CD14-positive monocyte (primary cell): ENCODE measurements around the gene PLBD2. TPM values are rescaled to one million over a fixed set of nuclear protein-coding genes. Genes with fewer than 3 reads are reported as not detected.
A peak's percentile ranks its signal among the peaks of the same experiment; 100 is the strongest.

ENCODE experiments used
- DNase-seq, 3 donors: peaks; one replicate each; pipeline ENCODE4 v3.0.0-alpha.2; 2011 to 2022
- H2AFZ ChIP-seq: 2 replicates; pipeline ENCODE4 v1.6.0; 2012; ENCODE audit warnings: mild to moderate bottlenecking, low read depth, low read length, inconsistent platforms; ENCODE audit not compliant: insufficient read depth, poor library complexity, severe bottlenecking
- H3K27ac ChIP-seq, 2 donors: 1 replicate in 1 of 2; 2 replicates in 1 of 2; pipeline ENCODE4 v1.5.1; 2012 to 2013; ENCODE audit warnings: low read length in 2 of 2, control low read depth in 1 of 2, inconsistent platforms in 1 of 2, low read depth in 1 of 2, mild to moderate bottlenecking in 1 of 2
- H3K27me3 ChIP-seq, 2 donors: one replicate each; pipeline versions ENCODE4 v1.6.0 to v1.6.1; 2011 to 2013; ENCODE audit warnings: low read length in 2 of 2; ENCODE audit not compliant: control insufficient read depth in 2 of 2, insufficient read depth in 2 of 2
- H3K36me3 ChIP-seq, 2 donors: replicated peaks in 1 of 2; 1 replicate in 1 of 2; 2 replicates in 1 of 2; pipeline versions ENCODE4 v1.5.1 to v1.6.1; 2012 to 2013; ENCODE audit warnings: low read length in 2 of 2, control low read depth in 1 of 2, inconsistent platforms in 1 of 2, mild to moderate bottlenecking in 1 of 2; ENCODE audit not compliant: insufficient read depth in 2 of 2, control insufficient read depth in 1 of 2
- H3K4me1 ChIP-seq, 2 donors: 1 replicate in 1 of 2; 2 replicates in 1 of 2; pipeline versions ENCODE4 v1.5.1 to v1.6.1; 2012 to 2013; ENCODE audit warnings: low read length in 2 of 2, control low read depth in 1 of 2, inconsistent platforms in 1 of 2, mild to moderate bottlenecking in 1 of 2, moderate library complexity in 1 of 2; ENCODE audit not compliant: insufficient read depth in 2 of 2, control insufficient read depth in 1 of 2
- H3K4me2 ChIP-seq: replicated peaks from 2 replicates; pipeline ENCODE3; 2012; ENCODE audit warnings: low read length, moderate library complexity, mild to moderate bottlenecking; ENCODE audit not compliant: poor library complexity, severe bottlenecking; ENCODE audit errors: extremely low read depth
- H3K4me3 ChIP-seq, 3 experiments: fragments of 200-600 bp in 1 of 3; sonication (generic) in 1 of 3; replicated peaks in 1 of 3; 1 replicate in 2 of 3; 2 replicates in 1 of 3; pipeline ENCODE4 v1.5.1; 2011 to 2013; ENCODE audit warnings: low read length in 3 of 3, mild to moderate bottlenecking in 3 of 3, control low read depth in 2 of 3, low read depth in 2 of 3, inconsistent platforms in 1 of 3, moderate library complexity in 1 of 3
- H3K79me2 ChIP-seq: 2 replicates; pipeline ENCODE4 v1.6.0; 2012; ENCODE audit warnings: mild to moderate bottlenecking, control low read depth, inconsistent platforms, low read length, moderate library complexity; ENCODE audit not compliant: insufficient read depth
- H3K9ac ChIP-seq: 2 replicates; pipeline ENCODE4 v1.6.0; 2017; ENCODE audit warnings: low read length, mild to moderate bottlenecking; ENCODE audit not compliant: insufficient read depth, poor library complexity, severe bottlenecking
- H3K9me3 ChIP-seq, 2 donors: replicated peaks in 1 of 2; 1 replicate in 1 of 2; 2 replicates in 1 of 2; pipeline versions ENCODE4 v1.5.1 to v1.6.1; 2012 to 2013; ENCODE audit warnings: low read length in 2 of 2, control low read depth in 1 of 2; ENCODE audit not compliant: control insufficient read depth in 1 of 2, insufficient read depth in 1 of 2
- H4K20me1 ChIP-seq: 2 replicates; pipeline ENCODE4 v1.6.0; 2012; ENCODE audit warnings: mild to moderate bottlenecking, low read length, control low read depth, moderate library complexity; ENCODE audit not compliant: insufficient read depth
- H3K27ac Mint-ChIP-seq, 7 donors: one replicate each; pipeline ENCODE4 v1.8.0; 2020; ENCODE audit warnings: mild to moderate bottlenecking in 7 of 7, mixed read lengths in 7 of 7, moderate library complexity in 6 of 7, inconsistent platforms in 2 of 7
- H3K27me3 Mint-ChIP-seq, 3 donors: one replicate each; pipeline ENCODE4 v1.8.0; 2021 to 2022; ENCODE audit warnings: low read depth in 3 of 3, mild to moderate bottlenecking in 3 of 3, mixed read lengths in 3 of 3, moderate library complexity in 3 of 3, inconsistent platforms in 1 of 3
- H3K36me3 Mint-ChIP-seq, 2 donors: one replicate each; pipeline ENCODE4 v1.8.0; 2020; ENCODE audit warnings: mixed read lengths in 2 of 2, inconsistent platforms in 1 of 2, mild to moderate bottlenecking in 1 of 2
- H3K4me1 Mint-ChIP-seq: one replicate; pipeline ENCODE4 v1.8.0; 2020; ENCODE audit warnings: mild to moderate bottlenecking, mixed read lengths
- H3K4me3 Mint-ChIP-seq, 2 donors: one replicate each; pipeline ENCODE4 v1.8.0; 2020; ENCODE audit warnings: mild to moderate bottlenecking in 2 of 2, mixed read lengths in 2 of 2, moderate library complexity in 1 of 2
- H3K9me3 Mint-ChIP-seq, 7 donors: one replicate each; pipeline ENCODE4 v1.8.0; 2020 to 2022; ENCODE audit warnings: mixed read lengths in 7 of 7, mild to moderate bottlenecking in 6 of 7, moderate library complexity in 6 of 7, inconsistent platforms in 2 of 7
- CTCF ChIP-seq: fragments of 200-600 bp; IDR thresholded peaks from one replicate; pipeline ENCODE4 v1.8.0; 2022; ENCODE audit warnings: antibody characterized with exemption, mild to moderate bottlenecking
- WGBS: methylation state at CpG from one replicate; pipeline ENCODE4 v1.1.5; 2013; ENCODE audit warnings: missing lambda C conversion rate; ENCODE audit not compliant: insufficient coverage; 5-methylcytosine and 5-hydroxymethylcytosine counted together
- intact Hi-C, 2 donors: fragments of 100-400 bp; cut with micrococcal nuclease; formaldehyde crosslinking; loops; one replicate each; pipeline versions ENCODE4 v1.15.0 to v1.15.1; 2023
- polyA plus RNA-seq, 3 donors: library from polyadenylated mRNA; depleted of rRNA in 1 of 3; unstranded in 2 of 3; stranded (reverse) in 1 of 3; fragments of 300-500 nt in 2 of 3; fragments of >200 nt in 1 of 3; fragmentation: Illumina TruSeq in 2 of 3; gene quantifications; 1 replicate in 2 of 3; 2 replicates in 1 of 3; pipeline ENCODE4 v1.2.3, GENCODE V29; 2012 to 2021

PLBD2 gene
- polyA plus RNA-seq, 3 donors = 8.5 to 12.4 (median 8.8) TPM

- no peaks in the 10 kb centered on the region for H3K79me2 ChIP-seq
- no peak for DNase-seq
- Mint-ChIP-seq H3K4me1 (peaks cover 30% of the 10 kb centered on the region), H3K4me3 (no peak overlapping the region), H3K9me3 (peaks cover 0 to 1% (median 0%) of the 10 kb centered on the region in 7 donors), H3K27ac (peak overlapping the region in 3 of 7 donors; percentile 12 to 79 (median 46)), H3K27me3 (peaks cover 0 to 2% (median 0%) of the 10 kb centered on the region in 3 donors), H3K36me3 (peaks cover 50 to 54% of the 10 kb centered on the region in 2 donors)
- no peak overlapping the region for H3K27ac ChIP-seq
- H3K36me3 ChIP-seq = peaks cover 21 to 36% of the 10 kb centered on the region in 2 donors
- H3K9ac ChIP-seq = no peak overlapping the region
- peaks cover 11 to 14% of the 10 kb centered on the region in 2 donors for H3K4me1 ChIP-seq
- H3K4me3 ChIP-seq = no peak overlapping the region
- peaks cover 9% of the 10 kb centered on the region for H4K20me1 ChIP-seq
- WGBS = 94% methylated on average over 5 of the region's 7 CpGs
- no peak overlapping the region for H2AFZ ChIP-seq
- TF ChIP-seq CTCF = no peak
- H3K4me2 ChIP-seq = no peak overlapping the region
- intact Hi-C loops = no loop called here
- no peaks in the 10 kb centered on the region for H3K9me3 ChIP-seq
- no peaks in the 10 kb centered on the region for H3K27me3 ChIP-seq
Measured at GRCh38 chr12:113370923-113371682, 12.7 kb downstream of the PLBD2 start.

DNA sequence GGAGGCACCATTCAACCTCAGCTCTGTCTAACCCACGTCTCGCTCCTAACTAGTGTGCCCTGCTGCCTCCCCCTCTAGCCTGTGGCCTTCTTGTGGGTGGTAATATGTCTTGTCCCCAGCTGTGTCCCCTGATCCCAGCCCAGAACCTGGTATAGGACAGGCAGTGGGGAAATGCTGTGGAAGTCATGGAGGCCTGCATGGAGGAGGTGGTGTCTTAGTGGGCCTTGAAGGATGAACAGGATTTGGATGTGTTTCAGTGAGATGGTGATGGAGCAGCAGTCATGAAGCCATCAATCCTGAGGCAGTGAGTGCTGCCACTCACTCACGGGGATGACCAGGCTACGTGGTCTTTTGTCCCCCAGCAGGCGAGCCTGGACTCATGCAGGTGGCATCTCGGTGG is 13.4 kb downstream of the PLBD2 start:
- H3K36me3 Mint-ChIP-seq = peaks cover 52 to 57% of the 10 kb centered on the region in 2 donors
- Histone ChIP-seq H3K36me3 (peaks cover 27 to 43% of the 10 kb centered on the region in 2 donors), H3K4me2 (no peak overlapping the region), H3K9me3 (no peaks in the 10 kb centered on the region), H3K4me3 (no peak overlapping the region), H3K27ac (peak overlapping the region in 1 of 2 donors; percentile 24), H2AFZ (no peak overlapping the region), H3K4me1 (peaks cover 11 to 14% of the 10 kb centered on the region in 2 donors), H3K9ac (no peak overlapping the region), H3K27me3 (no peaks in the 10 kb centered on the region), H3K79me2 (no peaks in the 10 kb centered on the region), H4K20me1 (peaks cover 8% of the 10 kb centered on the region)
- TF ChIP-seq CTCF = no peak
- peaks cover 0 to 1% (median 0%) of the 10 kb centered on the region in 7 donors for H3K9me3 Mint-ChIP-seq
- H3K27me3 Mint-ChIP-seq = peaks cover 0 to 2% (median 0%) of the 10 kb centered on the region in 3 donors
- H3K4me1 Mint-ChIP-seq = peaks cover 30% of the 10 kb centered on the region
- no peak for DNase-seq
- intact Hi-C loops = no loop called here
- no peak overlapping the region for H3K4me3 Mint-ChIP-seq
- H3K27ac Mint-ChIP-seq = peak overlapping the region in 2 of 7 donors; percentile 19 to 50
- 98% methylated on average over 4 of the region's 6 CpGs for WGBS
